ENCODE results near the gene UTY.

Gene UTY

GRCh38 chrY:13435968-13436937 lies 43.6 kb downstream of the UTY start:
- TF ChIP-seq ZNF274 (IDR thresholded peaks at IDR 0.05; ENCODE audit: low read depth, low read length) = no peak
- no peak overlapping the region for H3K4me3 ChIP-seq (ENCODE audit: low read length)

- TF ChIP-seq ZNF274 (IDR thresholded peaks at IDR 0.05; ENCODE audit: low read depth, low read length) = no peak
- H3K4me3 ChIP-seq (ENCODE audit: low read length) = no peak overlapping the region
Observed at GRCh38 chrY:13435206-13435967, 44.4 kb downstream of the UTY start.

GRCh38 chrY:13432293-13433025 lies 47.4 kb downstream of the UTY start:
- H3K4me3 ChIP-seq (ENCODE audit: low read length) = no peak overlapping the region
- TF ChIP-seq ZNF274 (IDR thresholded peaks at IDR 0.05; ENCODE audit: low read depth, low read length) = no peak

GRCh38 chrY:13429551-13429950 lies 50.3 kb downstream of the UTY start:
- no peak for TF ChIP-seq ZNF274 (IDR thresholded peaks at IDR 0.05; ENCODE audit: low read depth, low read length)
- H3K4me3 ChIP-seq (ENCODE audit: low read length) = no peak overlapping the region

GRCh38 chrY:13423281-13423732 lies 56.5 kb downstream of the UTY start:
- no peak overlapping the region for H3K4me3 ChIP-seq (ENCODE audit: low read length)
- no peak for TF ChIP-seq ZNF274 (IDR thresholded peaks at IDR 0.05; ENCODE audit: low read depth, low read length)

- H3K4me3 ChIP-seq (ENCODE audit: low read length) = no peak overlapping the region
- no peak for TF ChIP-seq ZNF274 (IDR thresholded peaks at IDR 0.05; ENCODE audit: low read depth, low read length)
Observed at GRCh38 chrY:13416869-13417661, 62.8 kb downstream of the UTY start.

GRCh38 chrY:13415556-13415955 lies 64.3 kb downstream of the UTY start:
- TF ChIP-seq ZNF274 (IDR thresholded peaks at IDR 0.05; ENCODE audit: low read depth, low read length) = no peak
- H3K4me3 ChIP-seq (ENCODE audit: low read length) = no peak overlapping the region

GRCh38 chrY:13398876-13399275 lies 81.0 kb downstream of the UTY start:
- no peak overlapping the region for H3K4me3 ChIP-seq (ENCODE audit: low read length)
- no peak for TF ChIP-seq ZNF274 (IDR thresholded peaks at IDR 0.05; ENCODE audit: low read depth, low read length)

- no peak overlapping the region for H3K4me3 ChIP-seq (ENCODE audit: low read length)
- TF ChIP-seq ZNF274 (IDR thresholded peaks at IDR 0.05; ENCODE audit: low read depth, low read length) = no peak
Observed at GRCh38 chrY:13381110-13381683, 98.6 kb downstream of the UTY start.

- no peak for TF ChIP-seq ZNF274 (IDR thresholded peaks at IDR 0.05; ENCODE audit: low read depth, low read length)
- H3K4me3 ChIP-seq (ENCODE audit: low read length) = no peak overlapping the region
Observed at GRCh38 chrY:13370868-13371800, 108.7 kb downstream of the UTY start.

- no peak for TF ChIP-seq ZNF274 (IDR thresholded peaks at IDR 0.05; ENCODE audit: low read depth, low read length)
- no peak overlapping the region for H3K4me3 ChIP-seq (ENCODE audit: low read length)
Observed at GRCh38 chrY:13370245-13370644, 109.6 kb downstream of the UTY start.

GRCh38 chrY:13368513-13368845 lies 111.4 kb downstream of the UTY start:
- no peak for TF ChIP-seq ZNF274 (IDR thresholded peaks at IDR 0.05; ENCODE audit: low read depth, low read length)
- no peak overlapping the region for H3K4me3 ChIP-seq (ENCODE audit: low read length)
